HEK293 (cell line): ENCODE results near the gene BUB1B.

Experiments used
- GLI4 ChIP-seq: fragments of 450-650 bp; formaldehyde crosslinking; IDR thresholded peaks from 2 replicates; pipeline ENCODE4 v1.5.1; 2016; ENCODE audit warnings: missing biosample characterization, missing genetic modification characterization
- KLF9 ChIP-seq: fragments of 450-650 bp; formaldehyde crosslinking; IDR thresholded peaks from 2 replicates; pipeline ENCODE4 v1.5.1; 2016; ENCODE audit warnings: missing biosample characterization, missing genetic modification characterization, low read depth
- SALL2 ChIP-seq: fragments of 450-650 bp; formaldehyde crosslinking; IDR thresholded peaks from 2 replicates; pipeline ENCODE4 v1.5.0; 2017; ENCODE audit warnings: missing biosample characterization, mild to moderate bottlenecking, missing genetic modification characterization, borderline replicate concordance
- SP3 ChIP-seq: fragments of 450-650 bp; formaldehyde crosslinking; IDR thresholded peaks from 2 replicates; pipeline ENCODE4 v1.5.1; 2016; ENCODE audit warnings: missing biosample characterization, missing genetic modification characterization
- ZNF202 ChIP-seq: fragments of 450-650 bp; formaldehyde crosslinking; IDR thresholded peaks from 2 replicates; pipeline ENCODE4 v1.5.1; 2016; ENCODE audit warnings: missing biosample characterization, missing genetic modification characterization, borderline replicate concordance
- ZNF221 ChIP-seq: fragments of 450-650 bp; formaldehyde crosslinking; IDR thresholded peaks from 2 replicates; pipeline ENCODE4 v1.5.1; 2017; ENCODE audit warnings: missing biosample characterization, missing genetic modification characterization, borderline replicate concordance
- ZNF223 ChIP-seq: fragments of 450-650 bp; formaldehyde crosslinking; IDR thresholded peaks from 2 replicates; pipeline ENCODE4 v1.5.1; 2016; ENCODE audit warnings: missing biosample characterization, missing genetic modification characterization
- ZNF266 ChIP-seq: fragments of 450-650 bp; formaldehyde crosslinking; IDR thresholded peaks from 2 replicates; pipeline ENCODE4 v1.5.1; 2016; ENCODE audit warnings: missing biosample characterization, missing genetic modification characterization, low read depth
- ZNF311 ChIP-seq: fragments of 450-650 bp; formaldehyde crosslinking; IDR thresholded peaks from 2 replicates; pipeline ENCODE4 v1.5.1; 2017; ENCODE audit warnings: missing biosample characterization, missing genetic modification characterization, borderline replicate concordance
- ZNF558 ChIP-seq: fragments of 450-650 bp; formaldehyde crosslinking; IDR thresholded peaks from 2 replicates; pipeline ENCODE4 v1.5.1; 2016; ENCODE audit warnings: missing biosample characterization, missing genetic modification characterization
- ZNF621 ChIP-seq: fragments of 450-650 bp; formaldehyde crosslinking; IDR thresholded peaks from 2 replicates; pipeline ENCODE4 v1.5.1; 2017; ENCODE audit warnings: missing biosample characterization, missing genetic modification characterization
- ZNF707 ChIP-seq: fragments of 450-650 bp; formaldehyde crosslinking; IDR thresholded peaks from 2 replicates; pipeline ENCODE4 v1.5.1; 2016; ENCODE audit warnings: missing biosample characterization, missing genetic modification characterization
- ZNF776 ChIP-seq: fragments of 450-650 bp; formaldehyde crosslinking; IDR thresholded peaks from 2 replicates; pipeline ENCODE4 v1.5.0; 2017; ENCODE audit warnings: missing biosample characterization, missing genetic modification characterization, borderline replicate concordance
- ZNF785 ChIP-seq: fragments of 450-650 bp; formaldehyde crosslinking; IDR thresholded peaks from 2 replicates; pipeline ENCODE4 v1.5.1; 2016; ENCODE audit warnings: missing biosample characterization, missing genetic modification characterization
- ZSCAN30 ChIP-seq: fragments of 450-650 bp; IDR thresholded peaks from 2 replicates; pipeline ENCODE4 v1.5.1; 2018; ENCODE audit warnings: missing biosample characterization, mild to moderate bottlenecking, missing genetic modification characterization, moderate library complexity
- TF ChIP-seq, protein P1 (sequence below): fragments of 450-650 bp; formaldehyde crosslinking; IDR thresholded peaks from 2 replicates; pipeline ENCODE4 v1.5.1; 2017; ENCODE audit warnings: missing biosample characterization, missing genetic modification characterization
- TF ChIP-seq, protein P2 (sequence below): fragments of 450-650 bp; formaldehyde crosslinking; IDR thresholded peaks from 2 replicates; pipeline ENCODE4 v1.5.1; 2016; ENCODE audit warnings: missing biosample characterization, missing genetic modification characterization, borderline replicate concordance
- TF ChIP-seq, protein P3 (sequence below): fragments of 450-650 bp; formaldehyde crosslinking; IDR thresholded peaks from 2 replicates; pipeline ENCODE4 v1.5.1; 2017; ENCODE audit warnings: missing biosample characterization, mild to moderate bottlenecking, missing genetic modification characterization, moderate library complexity
- TF ChIP-seq, protein P4 (sequence below): fragments of 450-650 bp; formaldehyde crosslinking; IDR thresholded peaks from 2 replicates; pipeline ENCODE4 v1.5.1; 2016; ENCODE audit warnings: missing biosample characterization, missing genetic modification characterization
- TF ChIP-seq, protein P5 (sequence below): fragments of 450-650 bp; formaldehyde crosslinking; IDR thresholded peaks from 2 replicates; pipeline ENCODE4 v1.5.1; 2016; ENCODE audit warnings: missing biosample characterization, missing genetic modification characterization, borderline replicate concordance
- TF ChIP-seq, protein P6 (sequence below): fragments of 450-650 bp; formaldehyde crosslinking; IDR thresholded peaks from 2 replicates; pipeline ENCODE4 v1.5.1; 2016; ENCODE audit warnings: missing biosample characterization, missing genetic modification characterization

Gene BUB1B

DNA sequence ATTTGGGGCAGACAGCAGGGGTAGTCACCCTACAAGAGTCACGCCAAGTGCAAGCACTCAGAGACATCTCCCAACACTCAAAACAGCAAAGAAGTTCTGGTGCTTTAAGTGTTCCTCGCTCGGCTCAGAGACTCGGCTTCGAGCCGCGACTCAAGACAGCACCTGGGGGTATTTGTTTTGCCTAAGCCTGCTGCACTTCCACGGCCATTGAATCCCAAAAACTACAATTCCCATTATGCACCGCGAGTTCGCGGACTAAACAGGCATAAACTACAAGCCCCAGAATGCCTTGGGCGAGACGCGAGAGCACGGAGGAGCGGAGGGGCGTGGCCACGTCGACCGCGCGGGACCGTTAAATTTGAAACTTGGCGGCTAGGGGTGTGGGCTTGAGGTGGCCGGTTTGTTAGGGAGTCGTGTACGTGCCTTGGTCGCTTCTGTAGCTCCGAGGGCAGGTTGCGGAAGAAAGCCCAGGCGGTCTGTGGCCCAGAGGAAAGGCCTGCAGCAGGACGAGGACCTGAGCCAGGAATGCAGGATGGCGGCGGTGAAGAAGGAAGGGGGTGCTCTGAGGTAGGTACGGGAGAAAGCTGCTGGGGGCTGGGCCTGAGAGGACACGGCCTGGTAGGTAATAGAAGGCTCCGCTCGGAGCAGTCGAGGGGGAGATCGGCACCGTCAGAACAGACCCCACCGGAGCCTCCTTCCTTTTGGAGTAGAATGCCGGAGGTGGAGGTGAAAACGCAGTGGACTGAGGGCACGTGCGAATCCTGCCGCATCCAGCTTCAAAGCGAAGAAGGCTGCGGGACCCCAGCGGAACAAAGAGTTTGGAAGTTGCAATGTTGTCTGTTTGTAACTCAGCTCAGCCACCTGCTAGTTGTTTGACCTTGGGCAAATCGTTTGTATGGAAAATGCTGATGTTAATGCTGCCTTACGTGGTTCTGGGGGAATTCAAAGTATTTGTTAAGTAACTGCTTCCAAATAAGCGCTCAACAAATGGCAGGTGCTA, at the start of gene BUB1B (continued):
- TF ChIP-seq, protein P1, sequence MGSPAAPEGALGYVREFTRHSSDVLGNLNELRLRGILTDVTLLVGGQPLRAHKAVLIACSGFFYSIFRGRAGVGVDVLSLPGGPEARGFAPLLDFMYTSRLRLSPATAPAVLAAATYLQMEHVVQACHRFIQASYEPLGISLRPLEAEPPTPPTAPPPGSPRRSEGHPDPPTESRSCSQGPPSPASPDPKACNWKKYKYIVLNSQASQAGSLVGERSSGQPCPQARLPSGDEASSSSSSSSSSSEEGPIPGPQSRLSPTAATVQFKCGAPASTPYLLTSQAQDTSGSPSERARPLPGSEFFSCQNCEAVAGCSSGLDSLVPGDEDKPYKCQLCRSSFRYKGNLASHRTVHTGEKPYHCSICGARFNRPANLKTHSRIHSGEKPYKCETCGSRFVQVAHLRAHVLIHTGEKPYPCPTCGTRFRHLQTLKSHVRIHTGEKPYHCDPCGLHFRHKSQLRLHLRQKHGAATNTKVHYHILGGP (tag by site-specific recombination) = no peak
- TF ChIP-seq ZSCAN30 (no peak), ZNF785 (tag by site-specific recombination) (no peak), ZNF266 (tag by site-specific recombination) (no peak), ZNF621 (tag by site-specific recombination) (no peak), ZNF707 (tag by site-specific recombination) (no peak), GLI4 (tag by site-specific recombination) (no peak), ZNF311 (tag by site-specific recombination) (no peak), SP3 (tag by site-specific recombination) (peak; percentile 97), ZNF776 (tag by site-specific recombination) (no peak), ZNF221 (tag by site-specific recombination) (no peak), KLF9 (tag by site-specific recombination) (peak; percentile 97), ZNF558 (tag by site-specific recombination) (no peak), ZNF202 (no peak), SALL2 (no peak), ZNF223 (tag by site-specific recombination) (no peak)
- TF ChIP-seq, protein P2, sequence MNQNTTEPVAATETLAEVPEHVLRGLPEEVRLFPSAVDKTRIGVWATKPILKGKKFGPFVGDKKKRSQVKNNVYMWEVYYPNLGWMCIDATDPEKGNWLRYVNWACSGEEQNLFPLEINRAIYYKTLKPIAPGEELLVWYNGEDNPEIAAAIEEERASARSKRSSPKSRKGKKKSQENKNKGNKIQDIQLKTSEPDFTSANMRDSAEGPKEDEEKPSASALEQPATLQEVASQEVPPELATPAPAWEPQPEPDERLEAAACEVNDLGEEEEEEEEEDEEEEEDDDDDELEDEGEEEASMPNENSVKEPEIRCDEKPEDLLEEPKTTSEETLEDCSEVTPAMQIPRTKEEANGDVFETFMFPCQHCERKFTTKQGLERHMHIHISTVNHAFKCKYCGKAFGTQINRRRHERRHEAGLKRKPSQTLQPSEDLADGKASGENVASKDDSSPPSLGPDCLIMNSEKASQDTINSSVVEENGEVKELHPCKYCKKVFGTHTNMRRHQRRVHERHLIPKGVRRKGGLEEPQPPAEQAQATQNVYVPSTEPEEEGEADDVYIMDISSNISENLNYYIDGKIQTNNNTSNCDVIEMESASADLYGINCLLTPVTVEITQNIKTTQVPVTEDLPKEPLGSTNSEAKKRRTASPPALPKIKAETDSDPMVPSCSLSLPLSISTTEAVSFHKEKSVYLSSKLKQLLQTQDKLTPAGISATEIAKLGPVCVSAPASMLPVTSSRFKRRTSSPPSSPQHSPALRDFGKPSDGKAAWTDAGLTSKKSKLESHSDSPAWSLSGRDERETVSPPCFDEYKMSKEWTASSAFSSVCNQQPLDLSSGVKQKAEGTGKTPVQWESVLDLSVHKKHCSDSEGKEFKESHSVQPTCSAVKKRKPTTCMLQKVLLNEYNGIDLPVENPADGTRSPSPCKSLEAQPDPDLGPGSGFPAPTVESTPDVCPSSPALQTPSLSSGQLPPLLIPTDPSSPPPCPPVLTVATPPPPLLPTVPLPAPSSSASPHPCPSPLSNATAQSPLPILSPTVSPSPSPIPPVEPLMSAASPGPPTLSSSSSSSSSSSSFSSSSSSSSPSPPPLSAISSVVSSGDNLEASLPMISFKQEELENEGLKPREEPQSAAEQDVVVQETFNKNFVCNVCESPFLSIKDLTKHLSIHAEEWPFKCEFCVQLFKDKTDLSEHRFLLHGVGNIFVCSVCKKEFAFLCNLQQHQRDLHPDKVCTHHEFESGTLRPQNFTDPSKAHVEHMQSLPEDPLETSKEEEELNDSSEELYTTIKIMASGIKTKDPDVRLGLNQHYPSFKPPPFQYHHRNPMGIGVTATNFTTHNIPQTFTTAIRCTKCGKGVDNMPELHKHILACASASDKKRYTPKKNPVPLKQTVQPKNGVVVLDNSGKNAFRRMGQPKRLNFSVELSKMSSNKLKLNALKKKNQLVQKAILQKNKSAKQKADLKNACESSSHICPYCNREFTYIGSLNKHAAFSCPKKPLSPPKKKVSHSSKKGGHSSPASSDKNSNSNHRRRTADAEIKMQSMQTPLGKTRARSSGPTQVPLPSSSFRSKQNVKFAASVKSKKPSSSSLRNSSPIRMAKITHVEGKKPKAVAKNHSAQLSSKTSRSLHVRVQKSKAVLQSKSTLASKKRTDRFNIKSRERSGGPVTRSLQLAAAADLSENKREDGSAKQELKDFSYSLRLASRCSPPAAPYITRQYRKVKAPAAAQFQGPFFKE (tag by site-specific recombination) = no peak
- TF ChIP-seq, protein P3, sequence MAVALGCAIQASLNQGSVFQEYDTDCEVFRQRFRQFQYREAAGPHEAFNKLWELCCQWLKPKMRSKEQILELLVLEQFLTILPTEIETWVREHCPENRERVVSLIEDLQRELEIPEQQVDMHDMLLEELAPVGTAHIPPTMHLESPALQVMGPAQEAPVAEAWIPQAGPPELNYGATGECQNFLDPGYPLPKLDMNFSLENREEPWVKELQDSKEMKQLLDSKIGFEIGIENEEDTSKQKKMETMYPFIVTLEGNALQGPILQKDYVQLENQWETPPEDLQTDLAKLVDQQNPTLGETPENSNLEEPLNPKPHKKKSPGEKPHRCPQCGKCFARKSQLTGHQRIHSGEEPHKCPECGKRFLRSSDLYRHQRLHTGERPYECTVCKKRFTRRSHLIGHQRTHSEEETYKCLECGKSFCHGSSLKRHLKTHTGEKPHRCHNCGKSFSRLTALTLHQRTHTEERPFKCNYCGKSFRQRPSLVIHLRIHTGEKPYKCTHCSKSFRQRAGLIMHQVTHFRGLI = no peak
- TF ChIP-seq, protein P4, sequence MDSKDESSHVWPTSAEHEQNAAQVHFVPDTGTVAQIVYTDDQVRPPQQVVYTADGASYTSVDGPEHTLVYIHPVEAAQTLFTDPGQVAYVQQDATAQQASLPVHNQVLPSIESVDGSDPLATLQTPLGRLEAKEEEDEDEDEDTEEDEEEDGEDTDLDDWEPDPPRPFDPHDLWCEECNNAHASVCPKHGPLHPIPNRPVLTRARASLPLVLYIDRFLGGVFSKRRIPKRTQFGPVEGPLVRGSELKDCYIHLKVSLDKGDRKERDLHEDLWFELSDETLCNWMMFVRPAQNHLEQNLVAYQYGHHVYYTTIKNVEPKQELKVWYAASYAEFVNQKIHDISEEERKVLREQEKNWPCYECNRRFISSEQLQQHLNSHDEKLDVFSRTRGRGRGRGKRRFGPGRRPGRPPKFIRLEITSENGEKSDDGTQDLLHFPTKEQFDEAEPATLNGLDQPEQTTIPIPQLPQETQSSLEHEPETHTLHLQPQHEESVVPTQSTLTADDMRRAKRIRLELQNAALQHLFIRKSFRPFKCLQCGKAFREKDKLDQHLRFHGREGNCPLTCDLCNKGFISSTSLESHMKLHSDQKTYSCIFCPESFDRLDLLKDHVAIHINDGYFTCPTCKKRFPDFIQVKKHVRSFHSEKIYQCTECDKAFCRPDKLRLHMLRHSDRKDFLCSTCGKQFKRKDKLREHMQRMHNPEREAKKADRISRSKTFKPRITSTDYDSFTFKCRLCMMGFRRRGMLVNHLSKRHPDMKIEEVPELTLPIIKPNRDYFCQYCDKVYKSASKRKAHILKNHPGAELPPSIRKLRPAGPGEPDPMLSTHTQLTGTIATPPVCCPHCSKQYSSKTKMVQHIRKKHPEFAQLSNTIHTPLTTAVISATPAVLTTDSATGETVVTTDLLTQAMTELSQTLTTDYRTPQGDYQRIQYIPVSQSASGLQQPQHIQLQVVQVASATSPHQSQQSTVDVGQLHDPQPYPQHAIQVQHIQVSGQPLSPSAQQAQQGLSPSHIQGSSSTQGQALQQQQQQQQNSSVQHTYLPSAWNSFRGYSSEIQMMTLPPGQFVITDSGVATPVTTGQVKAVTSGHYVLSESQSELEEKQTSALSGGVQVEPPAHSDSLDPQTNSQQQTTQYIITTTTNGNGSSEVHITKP (tag by site-specific recombination) = peak; percentile 89
- TF ChIP-seq, protein P5, sequence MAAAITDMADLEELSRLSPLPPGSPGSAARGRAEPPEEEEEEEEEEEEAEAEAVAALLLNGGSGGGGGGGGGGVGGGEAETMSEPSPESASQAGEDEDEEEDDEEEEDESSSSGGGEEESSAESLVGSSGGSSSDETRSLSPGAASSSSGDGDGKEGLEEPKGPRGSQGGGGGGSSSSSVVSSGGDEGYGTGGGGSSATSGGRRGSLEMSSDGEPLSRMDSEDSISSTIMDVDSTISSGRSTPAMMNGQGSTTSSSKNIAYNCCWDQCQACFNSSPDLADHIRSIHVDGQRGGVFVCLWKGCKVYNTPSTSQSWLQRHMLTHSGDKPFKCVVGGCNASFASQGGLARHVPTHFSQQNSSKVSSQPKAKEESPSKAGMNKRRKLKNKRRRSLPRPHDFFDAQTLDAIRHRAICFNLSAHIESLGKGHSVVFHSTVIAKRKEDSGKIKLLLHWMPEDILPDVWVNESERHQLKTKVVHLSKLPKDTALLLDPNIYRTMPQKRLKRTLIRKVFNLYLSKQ = no peak
- TF ChIP-seq, protein P6, sequence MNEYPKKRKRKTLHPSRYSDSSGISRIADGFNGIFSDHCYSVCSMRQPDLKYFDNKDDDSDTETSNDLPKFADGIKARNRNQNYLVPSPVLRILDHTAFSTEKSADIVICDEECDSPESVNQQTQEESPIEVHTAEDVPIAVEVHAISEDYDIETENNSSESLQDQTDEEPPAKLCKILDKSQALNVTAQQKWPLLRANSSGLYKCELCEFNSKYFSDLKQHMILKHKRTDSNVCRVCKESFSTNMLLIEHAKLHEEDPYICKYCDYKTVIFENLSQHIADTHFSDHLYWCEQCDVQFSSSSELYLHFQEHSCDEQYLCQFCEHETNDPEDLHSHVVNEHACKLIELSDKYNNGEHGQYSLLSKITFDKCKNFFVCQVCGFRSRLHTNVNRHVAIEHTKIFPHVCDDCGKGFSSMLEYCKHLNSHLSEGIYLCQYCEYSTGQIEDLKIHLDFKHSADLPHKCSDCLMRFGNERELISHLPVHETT = peak; percentile 71; the same call in 1 of the 2 replicates
